Measurements from ENCODE around the gene SERPINA10.
A peak's percentile ranks its signal among the peaks of the same experiment; 100 is the strongest.

SERPINA10 gene

GRCh38 chr14:94313991-94314655 is 21.1 kb upstream of the SERPINA10 start:
- no peaks in the 10 kb centered on the region for H3K36me3 ChIP-seq (ENCODE audit: control insufficient read depth in 4 of 4, insufficient read depth in 4 of 4, low read length in 3 of 4)
- peaks cover 0 to 2% (median 0%) of the 10 kb centered on the region in 5 experiments for H3K9me3 ChIP-seq (ENCODE audit: control extremely low read depth in 1 of 5, control insufficient read depth in 4 of 5, insufficient read depth in 2 of 5, low read depth in 1 of 5, low read length in 4 of 5)
- POLR2A ChIA-PET, result no interaction called here

GRCh38 chr14:94312481-94313246 is 19.6 kb upstream of the SERPINA10 start:
- no peak overlapping the region for H3K27ac ChIP-seq (ENCODE audit: insufficient read depth in 1 of 2, low read depth in 1 of 2, low read length in 2 of 2, poor library complexity in 1 of 2, severe bottlenecking in 2 of 2)
- POLR2A ChIA-PET, result no interaction called here
- peaks cover 0 to 3% (median 0%) of the 10 kb centered on the region in 5 experiments for H3K27me3 ChIP-seq (replicated peaks in 2 of 5; ENCODE audit: control insufficient read depth in 4 of 5, insufficient read depth in 5 of 5, low read length in 4 of 5)
- H3K4me3 ChIP-seq (ENCODE audit: control insufficient read depth in 1 of 7, extremely low read depth in 1 of 7, insufficient read depth in 4 of 7, low read depth in 2 of 7, low read length in 6 of 7), result no peak overlapping the region
- DNase-seq, result no peak
- 92% methylated on average over 6 of the region's 6 CpGs for WGBS (ENCODE audit: insufficient coverage)
- no peaks in the 10 kb centered on the region for H3K36me3 ChIP-seq (ENCODE audit: control insufficient read depth in 4 of 4, insufficient read depth in 4 of 4, low read length in 3 of 4)
- CTCF ChIA-PET, result no interaction called here
- no peaks in the 10 kb centered on the region for H3K4me1 ChIP-seq (ENCODE audit: control extremely low read depth in 1 of 4, control insufficient read depth in 4 of 4, insufficient read depth in 4 of 4, low read length in 3 of 4)
- peaks cover 0 to 11% (median 0%) of the 10 kb centered on the region in 5 experiments for H3K9me3 ChIP-seq (ENCODE audit: control extremely low read depth in 1 of 5, control insufficient read depth in 4 of 5, insufficient read depth in 2 of 5, low read depth in 1 of 5, low read length in 4 of 5)

More at GRCh38 chr14:94313991-94314655, 21.1 kb upstream of the SERPINA10 start:
- CTCF ChIA-PET, result no interaction called here
- no peak for DNase-seq
- 98% methylated on average over 8 of the region's 8 CpGs for WGBS (ENCODE audit: insufficient coverage)
- Histone ChIP-seq H3K4me1 (ENCODE audit: control extremely low read depth in 1 of 4, control insufficient read depth in 4 of 4, insufficient read depth in 4 of 4, low read length in 3 of 4) (no peaks in the 10 kb centered on the region), H3K27me3 (replicated peaks in 2 of 5; ENCODE audit: control insufficient read depth in 4 of 5, insufficient read depth in 5 of 5, low read length in 4 of 5) (no peaks in the 10 kb centered on the region), H3K4me3 (ENCODE audit: control insufficient read depth in 1 of 7, extremely low read depth in 1 of 7, insufficient read depth in 4 of 7, low read depth in 2 of 7, low read length in 6 of 7) (no peak overlapping the region), H3K27ac (ENCODE audit: insufficient read depth in 1 of 2, low read depth in 1 of 2, low read length in 2 of 2, poor library complexity in 1 of 2, severe bottlenecking in 2 of 2) (no peak overlapping the region)

- Histone ChIP-seq H3K9me3 (ENCODE audit: control extremely low read depth in 1 of 5, control insufficient read depth in 4 of 5, insufficient read depth in 2 of 5, low read depth in 1 of 5, low read length in 4 of 5) (peaks cover 0 to 15% (median 3%) of the 10 kb centered on the region in 5 experiments), H3K27me3 (replicated peaks in 2 of 5; ENCODE audit: control insufficient read depth in 4 of 5, insufficient read depth in 5 of 5, low read length in 4 of 5) (peaks cover 0 to 3% (median 0%) of the 10 kb centered on the region in 5 experiments), H3K4me3 (ENCODE audit: control insufficient read depth in 1 of 7, extremely low read depth in 1 of 7, insufficient read depth in 4 of 7, low read depth in 2 of 7, low read length in 6 of 7) (no peak overlapping the region), H3K36me3 (ENCODE audit: control insufficient read depth in 4 of 4, insufficient read depth in 4 of 4, low read length in 3 of 4) (no peaks in the 10 kb centered on the region), H3K27ac (ENCODE audit: insufficient read depth in 1 of 2, low read depth in 1 of 2, low read length in 2 of 2, poor library complexity in 1 of 2, severe bottlenecking in 2 of 2) (no peak overlapping the region), H3K4me1 (ENCODE audit: control extremely low read depth in 1 of 4, control insufficient read depth in 4 of 4, insufficient read depth in 4 of 4, low read length in 3 of 4) (no peaks in the 10 kb centered on the region)
- WGBS (ENCODE audit: insufficient coverage), result 100% methylated on average over 1 of the region's 3 CpGs
- ChIA-PET POLR2A (no interaction called here), CTCF (no interaction called here)
- no peak for DNase-seq
Measured at GRCh38 chr14:94310248-94310647, 17.2 kb upstream of the SERPINA10 start.

- WGBS (ENCODE audit: insufficient coverage), result 95% methylated on average over 9 of the region's 10 CpGs
- POLR2A ChIA-PET, result no interaction called here
- H3K36me3 ChIP-seq (ENCODE audit: control insufficient read depth in 4 of 4, insufficient read depth in 4 of 4, low read length in 3 of 4), result no peaks in the 10 kb centered on the region
- CTCF ChIA-PET, result no interaction called here
- no peak overlapping the region for H3K27ac ChIP-seq (ENCODE audit: insufficient read depth in 1 of 2, low read depth in 1 of 2, low read length in 2 of 2, poor library complexity in 1 of 2, severe bottlenecking in 2 of 2)
- no peaks in the 10 kb centered on the region for H3K4me1 ChIP-seq (ENCODE audit: control extremely low read depth in 1 of 4, control insufficient read depth in 4 of 4, insufficient read depth in 4 of 4, low read length in 3 of 4)
- H3K9me3 ChIP-seq (ENCODE audit: control extremely low read depth in 1 of 5, control insufficient read depth in 4 of 5, insufficient read depth in 2 of 5, low read depth in 1 of 5, low read length in 4 of 5), result peaks cover 0 to 15% (median 3%) of the 10 kb centered on the region in 5 experiments
- no peak for DNase-seq
- peaks cover 0 to 3% (median 0%) of the 10 kb centered on the region in 5 experiments for H3K27me3 ChIP-seq (replicated peaks in 2 of 5; ENCODE audit: control insufficient read depth in 4 of 5, insufficient read depth in 5 of 5, low read length in 4 of 5)
- no peak overlapping the region for H3K4me3 ChIP-seq (ENCODE audit: control insufficient read depth in 1 of 7, extremely low read depth in 1 of 7, insufficient read depth in 4 of 7, low read depth in 2 of 7, low read length in 6 of 7)
Measured at GRCh38 chr14:94309721-94310120, 16.7 kb upstream of the SERPINA10 start.

GRCh38 chr14:94307410-94307992 is 14.4 kb upstream of the SERPINA10 start:
- Histone ChIP-seq H3K4me1 (ENCODE audit: control extremely low read depth in 1 of 4, control insufficient read depth in 4 of 4, insufficient read depth in 4 of 4, low read length in 3 of 4) (no peaks in the 10 kb centered on the region), H3K4me3 (ENCODE audit: control insufficient read depth in 1 of 7, extremely low read depth in 1 of 7, insufficient read depth in 4 of 7, low read depth in 2 of 7, low read length in 6 of 7) (no peak overlapping the region), H3K27me3 (replicated peaks in 2 of 5; ENCODE audit: control insufficient read depth in 4 of 5, insufficient read depth in 5 of 5, low read length in 4 of 5) (peaks cover 0 to 3% (median 0%) of the 10 kb centered on the region in 5 experiments), H3K36me3 (ENCODE audit: control insufficient read depth in 4 of 4, insufficient read depth in 4 of 4, low read length in 3 of 4) (no peaks in the 10 kb centered on the region), H3K27ac (ENCODE audit: insufficient read depth in 1 of 2, low read depth in 1 of 2, low read length in 2 of 2, poor library complexity in 1 of 2, severe bottlenecking in 2 of 2) (no peak overlapping the region), H3K9me3 (ENCODE audit: control extremely low read depth in 1 of 5, control insufficient read depth in 4 of 5, insufficient read depth in 2 of 5, low read depth in 1 of 5, low read length in 4 of 5) (peaks cover 0 to 13% (median 3%) of the 10 kb centered on the region in 5 experiments)
- ChIA-PET POLR2A (no interaction called here), CTCF (no interaction called here)
- WGBS (ENCODE audit: insufficient coverage), result 20% methylated on average over 2 of the region's 5 CpGs
- DNase-seq, result peak; percentile 2 to 20 (median 4)

GRCh38 chr14:94306047-94306978 is 13.2 kb upstream of the SERPINA10 start:
- H3K9me3 ChIP-seq (ENCODE audit: control extremely low read depth in 1 of 5, control insufficient read depth in 4 of 5, insufficient read depth in 2 of 5, low read depth in 1 of 5, low read length in 4 of 5), result peaks cover 0 to 13% (median 3%) of the 10 kb centered on the region in 5 experiments
- no peaks in the 10 kb centered on the region for H3K36me3 ChIP-seq (ENCODE audit: control insufficient read depth in 4 of 4, insufficient read depth in 4 of 4, low read length in 3 of 4)
- no peak for DNase-seq
- H3K27ac ChIP-seq (ENCODE audit: insufficient read depth in 1 of 2, low read depth in 1 of 2, low read length in 2 of 2, poor library complexity in 1 of 2, severe bottlenecking in 2 of 2), result no peak overlapping the region
- ChIA-PET CTCF (no interaction called here), POLR2A (no interaction called here)
- peaks cover 0 to 3% (median 0%) of the 10 kb centered on the region in 5 experiments for H3K27me3 ChIP-seq (replicated peaks in 2 of 5; ENCODE audit: control insufficient read depth in 4 of 5, insufficient read depth in 5 of 5, low read length in 4 of 5)
- no peaks in the 10 kb centered on the region for H3K4me1 ChIP-seq (ENCODE audit: control extremely low read depth in 1 of 4, control insufficient read depth in 4 of 4, insufficient read depth in 4 of 4, low read length in 3 of 4)
- 91% methylated on average over 11 of the region's 12 CpGs for WGBS (ENCODE audit: insufficient coverage)
- H3K4me3 ChIP-seq (ENCODE audit: control insufficient read depth in 1 of 7, extremely low read depth in 1 of 7, insufficient read depth in 4 of 7, low read depth in 2 of 7, low read length in 6 of 7), result no peak overlapping the region
